HEK293 (cell line): ENCODE results near the gene PIGP.

Source experiments
- CTCF ChIA-PET: fragments of 350-600 bp; formaldehyde crosslinking; extraction: SDS; loops from one replicate; lab custom pipeline; 2021; ENCODE audit warnings: antibody characterized with exemption; lab: Yijun Ruan, JAX
- POLR2A ChIA-PET: fragments of 300-600 bp; formaldehyde crosslinking; extraction: SDS; loops from one replicate; lab custom pipeline; 2020; ENCODE audit warnings: antibody characterized with exemption, inconsistent platforms; lab: Yijun Ruan, JAX
- H3K27ac ChIP-seq: fragments of 200-500 bp; sonication (Bioruptor generic); 2 replicates; pipeline ENCODE4 v1.5.1; 2014; ENCODE audit warnings: low read depth, low read length, control low read depth, inconsistent platforms; ENCODE audit errors: extremely low read depth
- H3K36me3 ChIP-seq, 2 experiments: fragments of 200-500 bp in 1 of 2; sonication (Bioruptor generic) in 1 of 2; 1 replicate in 1 of 2; 2 replicates in 1 of 2; pipeline ENCODE4 v1.5.1; 2014 to 2017; ENCODE audit warnings: inconsistent platforms in 2 of 2, low read length in 2 of 2; ENCODE audit not compliant: control insufficient read depth in 2 of 2, insufficient read depth in 1 of 2
- H3K4me1 ChIP-seq: fragments of 200-500 bp; sonication (Bioruptor generic); 2 replicates; pipeline ENCODE4 v1.5.1; 2014; ENCODE audit warnings: mild to moderate bottlenecking, low read length, inconsistent platforms; ENCODE audit not compliant: control insufficient read depth, insufficient read depth
- H3K4me3 ChIP-seq: 2 replicates; pipeline ENCODE4 v1.5.1; 2011; ENCODE audit warnings: low read depth, mild to moderate bottlenecking, control low read depth, low read length, moderate library complexity
- H3K9me3 ChIP-seq: fragments of 200-500 bp; sonication (Bioruptor generic); 2 replicates; pipeline ENCODE4 v1.5.1; 2014; ENCODE audit warnings: low read depth, low read length, inconsistent platforms; ENCODE audit not compliant: control insufficient read depth, insufficient read depth
- AEBP2 ChIP-seq: fragments of 450-650 bp; formaldehyde crosslinking; IDR thresholded peaks from 2 replicates; pipeline ENCODE4 v1.5.1; 2016; ENCODE audit warnings: missing biosample characterization, missing genetic modification characterization, borderline replicate concordance
- CTCF ChIP-seq: fragments of 450-650 bp; formaldehyde crosslinking; IDR thresholded peaks from 2 replicates; pipeline ENCODE4 v1.5.1; 2016; ENCODE audit warnings: missing biosample characterization, missing genetic modification characterization
- GLIS2 ChIP-seq: fragments of 450-650 bp; formaldehyde crosslinking; IDR thresholded peaks from 2 replicates; pipeline ENCODE4 v1.5.1; 2016; ENCODE audit warnings: missing biosample characterization, missing genetic modification characterization
- HOXC10 ChIP-seq: sonication (generic); formaldehyde crosslinking; IDR thresholded peaks from 2 replicates; pipeline ENCODE4 v1.8.1; 2023; ENCODE audit warnings: mild to moderate bottlenecking, missing genetic modification reagents
- INSM2 ChIP-seq: fragments of 450-650 bp; formaldehyde crosslinking; IDR thresholded peaks from 2 replicates; pipeline ENCODE4 v1.5.1; 2016; ENCODE audit warnings: missing biosample characterization, missing genetic modification characterization
- MYNN ChIP-seq: fragments of 450-650 bp; formaldehyde crosslinking; IDR thresholded peaks from 2 replicates; pipeline ENCODE4 v1.5.1; 2016; ENCODE audit warnings: missing biosample characterization, missing genetic modification characterization, borderline replicate concordance
- PRDM1 ChIP-seq: fragments of 450-650 bp; formaldehyde crosslinking; IDR thresholded peaks from 2 replicates; pipeline ENCODE4; 2016; ENCODE audit warnings: missing biosample characterization, missing genetic modification characterization
- ZBTB20 ChIP-seq: fragments of 450-650 bp; formaldehyde crosslinking; IDR thresholded peaks from 2 replicates; pipeline ENCODE4 v1.5.1; 2016; ENCODE audit warnings: missing biosample characterization, missing genetic modification characterization
- ZBTB21 ChIP-seq: fragments of 450-650 bp; formaldehyde crosslinking; IDR thresholded peaks from 2 replicates; pipeline ENCODE4 v1.5.1; 2017; ENCODE audit warnings: missing biosample characterization, missing genetic modification characterization
- ZFP41 ChIP-seq: fragments of 450-650 bp; formaldehyde crosslinking; IDR thresholded peaks from 2 replicates; pipeline ENCODE4 v1.5.1; 2016; ENCODE audit warnings: missing biosample characterization, missing genetic modification characterization, borderline replicate concordance
- ZNF146 ChIP-seq: fragments of 450-650 bp; formaldehyde crosslinking; IDR thresholded peaks from 2 replicates; pipeline ENCODE4 v1.5.1; 2016; ENCODE audit warnings: missing biosample characterization, missing genetic modification characterization
- ZNF155 ChIP-seq: fragments of 450-650 bp; formaldehyde crosslinking; IDR thresholded peaks from 2 replicates; pipeline ENCODE4 v1.5.1; 2016; ENCODE audit warnings: missing biosample characterization, missing genetic modification characterization
- ZNF19 ChIP-seq: fragments of 450-650 bp; formaldehyde crosslinking; IDR thresholded peaks from 2 replicates; pipeline ENCODE4; 2016; ENCODE audit warnings: missing biosample characterization, missing genetic modification characterization, low read depth
- ZNF214 ChIP-seq: fragments of 450-650 bp; formaldehyde crosslinking; IDR thresholded peaks from 2 replicates; pipeline ENCODE4 v1.5.1; 2017; ENCODE audit warnings: missing biosample characterization, mild to moderate bottlenecking, missing genetic modification characterization, borderline replicate concordance
- ZNF23 ChIP-seq: fragments of 450-650 bp; formaldehyde crosslinking; IDR thresholded peaks from 2 replicates; pipeline ENCODE4 v1.5.1; 2016; ENCODE audit warnings: missing biosample characterization, missing genetic modification characterization, borderline replicate concordance
- ZNF292 ChIP-seq: fragments of 450-650 bp; formaldehyde crosslinking; IDR thresholded peaks from 2 replicates; pipeline ENCODE4 v1.5.1; 2016; ENCODE audit warnings: low read depth, missing biosample characterization, missing genetic modification characterization, borderline replicate concordance
- ZNF37A ChIP-seq: fragments of 450-650 bp; IDR thresholded peaks from 2 replicates; pipeline ENCODE4 v1.5.1; 2018; ENCODE audit warnings: missing biosample characterization, missing genetic modification characterization
- ZNF513 ChIP-seq: fragments of 450-650 bp; IDR thresholded peaks from 2 replicates; pipeline ENCODE4 v1.5.1; 2018; ENCODE audit warnings: missing biosample characterization, missing genetic modification characterization
- ZNF514 ChIP-seq: fragments of 450-650 bp; formaldehyde crosslinking; IDR thresholded peaks from 2 replicates; pipeline ENCODE4 v1.5.1; 2016; ENCODE audit warnings: missing biosample characterization, missing genetic modification characterization
- ZNF518A ChIP-seq: fragments of 450-650 bp; formaldehyde crosslinking; conservative IDR thresholded peaks from 2 replicates; pipeline ENCODE4 v1.5.1; 2016; ENCODE audit warnings: low read depth, missing biosample characterization, missing genetic modification characterization
- ZNF530 ChIP-seq: fragments of 450-650 bp; formaldehyde crosslinking; IDR thresholded peaks from 2 replicates; pipeline ENCODE4 v1.5.1; 2016; ENCODE audit warnings: low read depth, missing biosample characterization, missing genetic modification characterization
- ZNF768 ChIP-seq: fragments of 450-650 bp; formaldehyde crosslinking; IDR thresholded peaks from 2 replicates; pipeline ENCODE4 v1.5.1; 2018; ENCODE audit warnings: missing biosample characterization, mild to moderate bottlenecking, missing genetic modification characterization
- ZSCAN16 ChIP-seq: fragments of 450-650 bp; formaldehyde crosslinking; IDR thresholded peaks from 2 replicates; pipeline ENCODE4 v1.5.1; 2016; ENCODE audit warnings: missing biosample characterization, missing genetic modification characterization
- ZXDB ChIP-seq: fragments of 450-650 bp; formaldehyde crosslinking; IDR thresholded peaks from 2 replicates; pipeline ENCODE4 v1.5.1; 2016; ENCODE audit warnings: missing biosample characterization, missing genetic modification characterization

The PIGP gene

GRCh38 chr21:37072274-37072987, 440 bp downstream of the PIGP start (continued):
- TF ChIP-seq CTCF (tag by site-specific recombination) = no peak; the same call in 1 of the 2 replicates
- TF ChIP-seq ZNF514 (tag by site-specific recombination) = no peak
- TF ChIP-seq PRDM1 (tag by site-specific recombination) = no peak
- peak; percentile 57; the same call in 1 of the 2 replicates for TF ChIP-seq INSM2
- 0 out of 2 replicates have a peak, but pooled peaks have one; percentile 34 for TF ChIP-seq ZNF146 (tag by site-specific recombination)
- 0 out of 2 replicates have a peak, but pooled peaks have one; percentile 22 for TF ChIP-seq ZBTB21 (tag by site-specific recombination)
- TF ChIP-seq ZNF23 (tag by site-specific recombination) = no peak
- TF ChIP-seq ZNF530 = no peak
- no peak for TF ChIP-seq ZFP41 (tag by site-specific recombination)
- no peak for TF ChIP-seq ZNF37A
- no peak for TF ChIP-seq ZNF513 (tag by site-specific recombination)
- no peak for TF ChIP-seq ZNF518A (tag by site-specific recombination)
- no peak for TF ChIP-seq ZNF19 (tag by site-specific recombination)
- TF ChIP-seq, all 188 proteins: peak for 69

- CTCF ChIA-PET = interaction anchor here (0.5 to 1.9 kb wide), 4 partner anchors 11 to 62 kb away, joined by 3 to 5 read pairs (median 4); no protein-coding TSS in a partner anchor
- TF ChIP-seq HOXC10 (no peak), GLIS2 (tag by site-specific recombination) (no peak), ZNF155 (tag by site-specific recombination) (no peak), ZBTB20 (no peak), ZXDB (tag by site-specific recombination) (no peak), ZNF214 (tag by site-specific recombination) (no peak), ZNF768 (no peak), ZSCAN16 (tag by site-specific recombination) (no peak), ZNF292 (tag by site-specific recombination) (no peak), AEBP2 (tag by site-specific recombination) (no peak), MYNN (tag by site-specific recombination) (no peak)
These were observed 1.2 kb downstream of the PIGP start for GRCh38 chr21:37071561-37072273.

More at GRCh38 chr21:37071561-37072273, 1.2 kb downstream of the PIGP start:
- H3K27ac ChIP-seq = peak overlapping the region; percentile 85
- H3K9me3 ChIP-seq = no peaks in the 10 kb centered on the region
- H3K36me3 ChIP-seq = peaks cover 26 to 32% of the 10 kb centered on the region in 2 experiments
- POLR2A ChIA-PET = interaction anchor here (0.6 to 1.3 kb wide), 3 partner anchors 8 to 86 kb away, joined by 3 read pairs; no protein-coding TSS in a partner anchor
- peak overlapping the region; percentile 71 for H3K4me3 ChIP-seq
- H3K4me1 ChIP-seq = 0 out of 2 replicates have a peak, but pooled peaks cover 6% of the 10 kb centered on the region
